Left lobe of liver (tissue), 2 donors: ENCODE results near the gene DCLRE1A. TPM values are rescaled to one million over a fixed set of nuclear protein-coding genes. Genes with fewer than 3 reads are reported as not detected.

ENCODE experiments used
- ATAC-seq: fragments of 200-7000 bp; cut with Tn5 transposase; one replicate; pipeline ENCODE4 v1.9.1; 2020; ENCODE audit warnings: mild to moderate bottlenecking, moderate library complexity
- DNase-seq: peaks from one replicate; pipeline ENCODE4 v3.0.0-alpha.2; 2020; ENCODE audit warnings: low spot score
- total RNA-seq: library from RNA; stranded (reverse); gene quantifications from one replicate; pipeline ENCODE4 v1.2.1, GENCODE V29; 2021
- donor health status: DM: no; HTN: no; CAD: no; lungs with moderate emphysema.
- donor health status: DM: no; HTN: yes; CAD: no.

Gene DCLRE1A
- 5.8 TPM for total RNA-seq

- peak; percentile 87 for DNase-seq
Measured at GRCh38 chr10:113854013-113854760, at the start of gene DCLRE1A, which contains the start of gene NHLRC2. Gene DCLRE1A, minus strand, starts transcription at chr10:113854082. Its CDS starts 900 bp downstream, at chr10:113853182. Gene NHLRC2, plus strand, starts transcription at chr10:113854661. Its CDS starts 212 bp downstream, at chr10:113854873.

GRCh38 chr10:113899952-113900598, 46.2 kb upstream of the DCLRE1A start:
- ATAC-seq (no peak), DNase-seq (no peak)

More at GRCh38 chr10:113854013-113854760, at the start of gene DCLRE1A, which contains the start of gene NHLRC2:
- ATAC-seq: peak; percentile 82

- DNase-seq (no peak), ATAC-seq (peak; percentile 44)
Measured at GRCh38 chr10:113897693-113898618, 44.1 kb upstream of the DCLRE1A start.

GRCh38 chr10:113895018-113895417, 41.1 kb upstream of the DCLRE1A start:
- no peak for ATAC-seq
- no peak for DNase-seq

- no peak for ATAC-seq
- no peak for DNase-seq
Measured at GRCh38 chr10:113894581-113894980, 40.7 kb upstream of the DCLRE1A start.

GRCh38 chr10:113893570-113893969, 39.7 kb upstream of the DCLRE1A start:
- no peak for DNase-seq

GRCh38 chr10:113891476-113891875, 37.6 kb upstream of the DCLRE1A start:
- no peak for ATAC-seq
- DNase-seq: no peak

More at GRCh38 chr10:113893570-113893969, 39.7 kb upstream of the DCLRE1A start:
- ATAC-seq: no peak

- no peak for DNase-seq
- ATAC-seq: no peak
Measured at GRCh38 chr10:113890769-113891168, 36.9 kb upstream of the DCLRE1A start.

GRCh38 chr10:113889911-113890310, 36.0 kb upstream of the DCLRE1A start:
- ATAC-seq (no peak), DNase-seq (no peak)

GRCh38 chr10:113882240-113882639, 28.4 kb upstream of the DCLRE1A start:
- no peak for DNase-seq
- no peak for ATAC-seq

- no peak for ATAC-seq
- DNase-seq: no peak
Measured at GRCh38 chr10:113880236-113880635, 26.4 kb upstream of the DCLRE1A start.

- ATAC-seq: no peak
- no peak for DNase-seq
Measured at GRCh38 chr10:113879691-113880090, 25.8 kb upstream of the DCLRE1A start.

- no peak for DNase-seq
- ATAC-seq: no peak
Measured at GRCh38 chr10:113876461-113876860, 22.6 kb upstream of the DCLRE1A start.

- DNase-seq (no peak), ATAC-seq (no peak)
Measured at GRCh38 chr10:113875212-113875611, 21.3 kb upstream of the DCLRE1A start.

GRCh38 chr10:113872139-113873030, 18.5 kb upstream of the DCLRE1A start:
- DNase-seq (no peak), ATAC-seq (no peak)

GRCh38 chr10:113869789-113870188, 15.9 kb upstream of the DCLRE1A start:
- DNase-seq (no peak), ATAC-seq (no peak)

GRCh38 chr10:113867904-113868303, 14.0 kb upstream of the DCLRE1A start:
- DNase-seq (no peak), ATAC-seq (no peak)

- DNase-seq (no peak), ATAC-seq (no peak)
Measured at GRCh38 chr10:113866551-113867394, 12.9 kb upstream of the DCLRE1A start.

GRCh38 chr10:113865901-113866300, 12.0 kb upstream of the DCLRE1A start:
- no peak for DNase-seq

More at GRCh38 chr10:113865901-113866300, 12.0 kb upstream of the DCLRE1A start:
- no peak for ATAC-seq
